GM18511 (cell line): ENCODE results near the gene ABLIM3.

Source experiments
- ATAC-seq: cut with Tn5 transposase; IDR thresholded peaks from one replicate; pipeline ENCODE4 v1.9.1; 2021; ENCODE audit warnings: mild to moderate bottlenecking, moderate library complexity; ENCODE audit not compliant: unreplicated experiment

The ABLIM3 gene

GRCh38 chr5:149133795-149134777 lies 7.2 kb upstream of the ABLIM3 start:
- ATAC-seq, result no peak

DNA sequence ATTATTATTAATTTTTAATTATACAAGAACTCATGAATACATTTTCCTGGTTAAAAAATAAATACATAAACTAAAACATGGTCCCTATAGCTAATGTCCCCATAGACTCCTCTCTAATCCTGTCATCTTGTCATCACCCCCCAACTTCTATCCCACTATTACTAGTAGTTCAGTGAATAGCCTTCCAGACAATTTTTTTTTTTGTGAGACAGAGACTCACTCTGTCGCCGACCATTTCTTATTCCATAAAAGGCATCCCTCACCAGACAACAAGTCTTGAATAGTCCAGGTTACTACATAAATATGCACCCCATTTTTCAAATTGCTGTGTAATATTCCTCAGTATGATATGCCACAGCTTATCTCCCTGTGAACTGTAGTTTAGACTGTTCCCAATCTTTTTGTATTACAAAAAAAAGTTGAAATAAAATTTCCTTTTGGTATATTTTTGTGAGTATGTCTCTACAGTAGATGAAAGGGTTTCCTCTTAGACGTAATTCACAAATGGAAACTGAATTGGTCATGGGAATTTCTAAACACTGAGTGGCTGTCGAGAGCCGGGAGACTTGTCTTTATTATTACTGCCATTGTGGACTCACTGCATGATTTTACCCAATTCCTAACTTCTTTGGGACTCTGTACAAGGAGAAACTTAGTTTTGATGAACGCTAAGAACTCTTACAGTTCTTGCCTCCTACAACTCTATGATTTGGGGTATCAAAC lies 6.4 kb upstream of the ABLIM3 start:
- ATAC-seq, result no peak

GRCh38 chr5:149135536-149136201 lies 5.6 kb upstream of the ABLIM3 start:
- ATAC-seq, result no peak

DNA sequence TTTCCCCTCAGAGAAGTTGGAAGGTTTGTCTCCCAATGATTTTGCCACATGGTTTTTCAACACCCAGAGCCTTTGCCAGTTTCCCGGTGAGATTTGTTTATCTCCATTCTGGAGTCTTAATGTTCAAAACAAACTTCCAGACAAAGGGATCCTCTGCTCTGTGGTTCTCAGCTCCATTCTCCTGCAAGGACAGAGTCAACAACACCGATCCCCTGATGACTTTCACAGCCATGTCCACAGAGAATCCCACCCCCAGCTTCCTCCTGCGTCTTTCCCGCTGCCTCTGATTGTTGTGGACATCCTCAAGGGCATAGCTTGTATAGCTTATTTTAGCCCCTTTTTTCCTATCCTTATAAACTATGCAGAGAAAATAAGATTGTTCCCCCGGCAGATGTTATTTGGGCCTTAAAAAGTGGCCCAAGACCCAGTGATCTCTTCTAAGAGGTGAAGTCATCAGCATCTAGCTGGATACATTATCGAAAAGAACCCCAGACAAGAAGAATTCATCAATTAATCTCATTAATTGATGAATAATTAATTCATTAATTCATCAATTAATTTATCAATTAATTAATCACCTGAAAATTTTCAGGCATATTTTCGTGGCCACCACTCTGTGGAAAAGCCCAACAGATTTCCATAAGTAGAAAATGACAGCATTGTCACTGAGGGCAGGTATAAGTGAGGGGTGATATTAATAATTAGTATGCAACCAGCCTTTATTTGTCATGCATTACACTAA lies 2.9 kb upstream of the ABLIM3 start:
- no peak for ATAC-seq

GRCh38 chr5:149140197-149141002 lies 893 bp upstream of the ABLIM3 start:
- ATAC-seq, result no peak

GRCh38 chr5:149141957-149142851 lies 911 bp downstream of the ABLIM3 start:
- ATAC-seq, result no peak

DNA sequence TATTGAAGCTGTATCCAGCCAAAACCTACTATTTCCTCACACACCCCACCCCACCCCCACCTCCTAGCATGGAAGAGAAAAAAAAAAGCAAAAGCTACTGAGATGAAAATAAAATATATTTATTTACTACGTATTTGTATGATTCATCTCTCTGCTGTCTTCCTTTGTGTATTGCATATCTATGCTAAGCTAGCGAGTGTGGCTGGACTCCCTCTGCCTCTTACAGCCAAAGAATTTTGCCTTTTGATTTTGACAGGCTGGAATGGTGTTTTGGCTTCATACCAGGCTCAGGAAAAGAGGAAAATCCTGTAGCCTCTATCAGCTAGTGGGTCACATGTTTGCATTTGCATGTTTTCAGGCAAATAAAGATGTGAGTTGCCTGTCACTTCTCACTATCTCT lies 2.2 kb downstream of the ABLIM3 start:
- ATAC-seq, result no peak

DNA sequence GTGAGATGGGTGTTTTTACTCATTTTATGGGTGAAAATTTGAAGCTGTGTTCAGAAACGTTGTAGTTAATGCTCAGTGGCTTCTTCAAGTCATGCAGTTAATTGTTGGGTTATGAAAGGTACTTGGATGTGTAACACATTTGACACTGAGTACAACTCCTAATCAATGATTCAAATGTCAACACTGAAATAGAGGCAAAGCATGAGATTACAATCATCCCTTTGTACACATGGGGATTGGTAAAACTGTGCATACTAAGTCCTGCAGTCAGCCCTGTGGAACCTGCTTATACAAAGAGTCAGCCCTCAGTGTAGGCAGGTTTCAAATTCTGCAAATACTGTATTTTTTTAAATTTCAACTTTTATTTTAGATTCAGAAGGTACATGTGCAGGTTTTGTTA lies 3.3 kb downstream of the ABLIM3 start:
- ATAC-seq, result no peak

GRCh38 chr5:149145138-149145537 lies 3.8 kb downstream of the ABLIM3 start:
- no peak for ATAC-seq

GRCh38 chr5:149147676-149148075 lies 6.4 kb downstream of the ABLIM3 start:
- no peak for ATAC-seq

DNA sequence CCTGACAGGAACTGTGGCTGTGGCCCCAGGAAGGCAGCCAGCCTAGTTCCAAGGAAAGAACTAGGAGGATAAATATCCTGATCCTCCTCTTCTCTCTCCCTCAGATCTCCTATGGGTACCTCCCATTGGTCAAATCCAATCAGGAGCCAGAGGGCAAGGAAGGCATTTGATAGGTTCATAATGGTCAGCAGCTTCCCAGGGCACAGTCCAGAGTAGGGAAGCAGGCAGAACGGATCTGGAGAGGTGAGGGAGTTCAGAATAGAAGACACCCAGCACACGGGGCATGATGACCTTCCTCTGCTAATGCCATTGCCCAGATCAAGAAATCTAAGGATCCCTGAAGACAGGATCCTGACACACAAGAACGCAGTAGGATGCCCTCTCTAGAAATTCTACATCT lies 8.6 kb downstream of the ABLIM3 start:
- ATAC-seq, result no peak

GRCh38 chr5:149150457-149150856 lies 9.2 kb downstream of the ABLIM3 start:
- no peak for ATAC-seq

GRCh38 chr5:149151717-149152116 lies 10.4 kb downstream of the ABLIM3 start:
- no peak for ATAC-seq

- no peak for ATAC-seq
Measured at GRCh38 chr5:149152317-149152746, 11.0 kb downstream of the ABLIM3 start.

GRCh38 chr5:149153193-149153750 lies 12.0 kb downstream of the ABLIM3 start:
- ATAC-seq, result no peak

DNA sequence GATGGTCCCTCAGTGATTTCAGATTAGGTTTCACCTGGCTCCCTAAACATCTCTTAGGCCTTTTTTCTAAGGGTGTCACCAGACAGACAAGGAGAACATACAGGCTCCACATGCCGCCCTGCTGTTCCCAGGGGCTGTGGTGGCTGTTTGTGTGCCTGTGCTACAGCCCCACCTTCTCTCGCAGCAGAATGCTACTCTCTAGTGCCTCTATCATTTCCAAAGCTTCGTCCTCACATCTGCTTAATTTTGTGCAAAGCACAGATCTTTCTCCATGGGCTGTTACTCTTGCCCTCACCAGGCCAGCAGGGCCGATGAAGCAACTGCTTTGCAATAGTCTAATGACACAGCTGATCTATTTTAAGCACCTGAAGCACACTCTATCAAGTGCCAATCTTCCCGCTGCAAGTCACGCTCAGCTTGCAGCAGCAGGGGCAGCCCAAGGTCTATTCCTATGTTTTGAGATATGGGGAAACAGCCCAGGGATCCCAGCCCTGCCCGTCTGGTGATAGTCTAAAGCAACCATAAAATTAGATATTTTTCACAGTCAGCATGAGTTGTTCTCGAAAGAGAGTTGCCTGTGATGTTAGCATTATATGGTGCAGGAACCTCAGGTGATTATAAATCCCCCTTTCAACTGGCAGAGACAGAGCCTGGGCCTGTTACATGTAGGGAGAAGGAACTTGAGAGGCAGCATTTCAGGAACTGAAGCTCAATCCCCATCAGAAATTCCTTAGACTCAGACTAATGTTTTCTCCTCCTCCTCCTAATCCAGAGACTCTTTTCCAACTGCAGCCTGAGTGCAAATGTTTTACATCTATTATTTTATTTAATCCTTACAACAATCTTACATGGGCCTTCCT lies 12.7 kb downstream of the ABLIM3 start:
- no peak for ATAC-seq

GRCh38 chr5:149154650-149155049 lies 13.4 kb downstream of the ABLIM3 start:
- no peak for ATAC-seq
